Measurements from ENCODE around the gene OSGEP. TPM values are rescaled to one million over a fixed set of nuclear protein-coding genes. Genes with fewer than 3 reads are reported as not detected.

OSGEP gene
- total RNA-seq, 1 experiment from 2014 or later: 21.8 TPM

DNA sequence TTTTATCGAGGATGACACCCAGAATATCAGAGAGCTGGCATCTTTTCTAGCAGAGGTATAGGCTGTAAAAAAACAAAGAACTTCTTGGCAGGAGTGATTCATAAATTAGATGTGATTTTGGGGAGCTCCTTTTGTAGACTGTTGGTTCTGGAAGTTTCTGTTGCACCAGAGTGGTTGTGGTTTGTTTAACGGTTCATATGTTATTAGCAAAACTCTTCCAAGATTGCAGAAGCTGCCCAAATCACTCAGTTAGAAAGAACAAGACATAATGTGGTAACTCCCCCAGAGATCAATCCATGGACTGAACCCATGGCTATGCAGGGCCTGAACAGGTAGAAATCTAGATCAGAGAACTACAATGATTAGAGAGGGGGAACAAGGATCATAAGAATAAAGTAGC is 44.0 kb upstream of the OSGEP start:
- H3K79me2 ChIP-seq (ENCODE audit: insufficient read depth, low read length): no peaks in the 10 kb centered on the region
- ChIA-PET RAD21 (ENCODE audit: low non-redundant PET in 1 of 2, low total read pairs in 2 of 2, uncharacterized antibody in 2 of 2, unreplicated experiment in 2 of 2) (no interaction called here), CTCF (no interaction called here), POLR2A (interaction anchor here (0.9 to 1.6 kb wide), 2 partner anchors 37 to 155 kb away, joined by 3 to 4 read pairs; partner anchors contain the start of genes PARP2 and PIP4P1)
- no peak for DNase-seq (ENCODE audit: low read depth, low spot score)
- H4K20me1 ChIP-seq (ENCODE audit: insufficient read depth): no peaks in the 10 kb centered on the region
- no peak for ATAC-seq
- no peak for TF ChIP-seq ZNF274 (IDR thresholded peaks at IDR 0.05; ENCODE audit: low read depth, low read length)
- no peak for TF ChIP-seq POLR2A (IDR thresholded peaks at IDR 0.05; ENCODE audit: borderline replicate concordance, extremely low read depth, insufficient read depth, insufficient read length)
- TF ChIP-seq YY1 (IDR thresholded peaks at IDR 0.05; ENCODE audit: extremely low read depth, insufficient replicate concordance, low read depth, low read length): no peak
- no peak for TF ChIP-seq SIN3A (IDR thresholded peaks at IDR 0.05; ENCODE audit: low read depth)
- TF ChIP-seq ZFX (IDR thresholded peaks at IDR 0.05): no peak
- no peak for TF ChIP-seq POLR2AphosphoS5 (IDR thresholded peaks at IDR 0.05; ENCODE audit: low read depth, low read length)
- TF ChIP-seq TCF7L2 (IDR thresholded peaks at IDR 0.05; ENCODE audit: borderline replicate concordance, extremely low read depth, insufficient read depth, insufficient read length): no peak
- TF ChIP-seq SP1 (IDR thresholded peaks at IDR 0.05; ENCODE audit: low read depth): no peak
- TF ChIP-seq CEBPB (IDR thresholded peaks at IDR 0.05; ENCODE audit: low read depth): no peak
- no peak for TF ChIP-seq SRF (IDR thresholded peaks at IDR 0.05; ENCODE audit: low read depth)
- TF ChIP-seq ELF1 (IDR thresholded peaks at IDR 0.05; ENCODE audit: borderline replicate concordance, low read depth): no peak
- peak overlapping the region; percentile 98 for H2AFZ ChIP-seq (ENCODE audit: low read depth, low read length, poor library complexity, severe bottlenecking)
- peak overlapping the region; percentile 56 for H3K4me2 ChIP-seq (ENCODE audit: low read length)
- no peaks in the 10 kb centered on the region for H3K9me3 ChIP-seq (ENCODE audit: control insufficient read depth in 1 of 2, insufficient read depth in 1 of 2, low read depth in 1 of 2, low read length in 2 of 2)
- peaks cover 19 to 36% of the 10 kb centered on the region in 2 experiments for H3K4me1 ChIP-seq (ENCODE audit: control insufficient read depth in 1 of 2, insufficient read depth in 2 of 2, low read length in 2 of 2)
- no TSS peak for BruUV-seq (replicated peaks)
- H3K36me3 ChIP-seq (ENCODE audit: control insufficient read depth in 1 of 2, insufficient read depth in 2 of 2, low read length in 2 of 2): no peaks in the 10 kb centered on the region
- H3K27ac ChIP-seq (ENCODE audit: low read depth, low read length): no peak overlapping the region
- no peak overlapping the region for H3K4me3 ChIP-seq (replicated peaks in 1 of 2; ENCODE audit: low read depth in 1 of 2, low read length in 2 of 2)
- H3K27me3 ChIP-seq (ENCODE audit: insufficient read depth, low read length): no peaks in the 10 kb centered on the region
- intact Hi-C loops (cut with micrococcal nuclease): no loop called here
- no peaks in the 10 kb centered on the region for H3K9me2 ChIP-seq (ENCODE audit: insufficient read depth)
- H3K9ac ChIP-seq (ENCODE audit: low read length): no peak overlapping the region

Data from HCT116 (cell line).